HCT116 (cell line): ENCODE data around the gene STRAP. TPM values are rescaled to one million over a fixed set of nuclear protein-coding genes. Genes with fewer than 3 reads are reported as not detected.

Experiments
- ATAC-seq: fragments of 200-7000 bp; cut with Tn5 transposase; 2 replicates; pipeline ENCODE4 v1.9.1; 2020; ENCODE audit warnings: mild to moderate bottlenecking, moderate library complexity
- BruUV-seq: library from RNA; stranded (reverse); fragments of 400-500 nt; replicated peaks from 2 replicates; lab custom pipeline; 2021; lab: Mats Ljungman, UMichigan
- CTCF ChIA-PET: fragments of 300-600 bp; sonication (Branson Sonifier 250); formaldehyde crosslinking; loops from one replicate; lab custom pipeline; 2021; ENCODE audit warnings: antibody characterized with exemption; lab: Charles Lee
- POLR2A ChIA-PET: fragments of 300-600, 350-600 bp; sonication (Branson Sonifier 250); formaldehyde crosslinking; loops from one replicate; lab custom pipeline; 2021; ENCODE audit warnings: antibody characterized with exemption; lab: Charles Lee
- RAD21 ChIA-PET, 2 experiments: fragments of 300-600 bp; sonication (Branson Sonifier 250); formaldehyde crosslinking; loops; one replicate each; lab custom pipeline; 2023; ENCODE audit warnings: low total read pairs in 2 of 2; ENCODE audit not compliant: uncharacterized antibody in 2 of 2, unreplicated experiment in 2 of 2, low non-redundant PET in 1 of 2; lab: Charles Lee
- DNase-seq: peaks from one replicate; pipeline ENCODE4 v3.0.0-alpha.2; 2010; ENCODE audit warnings: low read depth, low spot score
- H2AFZ ChIP-seq: fragments of 200-600 bp; shearing (Covaris generic), sonication (generic); 2 replicates; pipeline ENCODE4 v1.6.1; 2017; ENCODE audit warnings: low read depth, mixed run types, mixed read lengths, antibody characterized with exemption, low read length; ENCODE audit not compliant: poor library complexity, severe bottlenecking
- H3K27ac ChIP-seq: 2 replicates; pipeline ENCODE4 v1.5.1; 2012; ENCODE audit warnings: low read depth, low read length
- H3K27me3 ChIP-seq: fragments of 200-600 bp; sonication (generic); 2 replicates; pipeline ENCODE4 v1.6.1; 2016; ENCODE audit warnings: mixed run types, low read length, mixed read lengths; ENCODE audit not compliant: insufficient read depth
- H3K36me3 ChIP-seq, 2 experiments: fragments of 200-500 bp in 1 of 2; fragments of 200-600 bp in 1 of 2; sonication (Bioruptor generic) in 1 of 2; sonication (generic) in 1 of 2; 2 replicates each; pipeline versions ENCODE4 v1.5.1 to v1.6.1; 2014 to 2016; ENCODE audit warnings: low read length in 2 of 2, inconsistent platforms in 1 of 2, mixed read lengths in 1 of 2, mixed run types in 1 of 2; ENCODE audit not compliant: insufficient read depth in 2 of 2, control insufficient read depth in 1 of 2
- H3K4me1 ChIP-seq, 2 experiments: fragments of 200-600 bp in 1 of 2; sonication (generic) in 1 of 2; 2 replicates each; pipeline versions ENCODE4 v1.5.1 to v1.6.1; 2012 to 2017; ENCODE audit warnings: low read length in 2 of 2, inconsistent platforms in 1 of 2, mild to moderate bottlenecking in 1 of 2, mixed read lengths in 1 of 2, mixed run types in 1 of 2, moderate library complexity in 1 of 2; ENCODE audit not compliant: insufficient read depth in 2 of 2, control insufficient read depth in 1 of 2
- H3K4me2 ChIP-seq: fragments of 200-600 bp; sonication (generic); 2 replicates; pipeline ENCODE4 v1.6.1; 2017; ENCODE audit warnings: mixed run types, low read length, mixed read lengths
- H3K4me3 ChIP-seq, 2 experiments: fragments of 200-600 bp in 1 of 2; sonication (generic) in 1 of 2; replicated peaks in 1 of 2; 2 replicates each; pipeline ENCODE4 v1.5.1; 2011 to 2016; ENCODE audit warnings: low read length in 2 of 2, control low read depth in 1 of 2, low read depth in 1 of 2, mild to moderate bottlenecking in 1 of 2, mixed read lengths in 1 of 2, mixed run types in 1 of 2
- H3K79me2 ChIP-seq: fragments of 200-600 bp; sonication (generic); 2 replicates; pipeline ENCODE4 v1.6.1; 2017; ENCODE audit warnings: mild to moderate bottlenecking, mixed run types, low read length, moderate library complexity, mixed read lengths; ENCODE audit not compliant: insufficient read depth
- H3K9ac ChIP-seq: fragments of 200-600 bp; sonication (generic); 2 replicates; pipeline ENCODE4 v1.6.1; 2016; ENCODE audit warnings: low read length, mixed read lengths
- H3K9me2 ChIP-seq: fragments of 200-600 bp; sonication (generic), shearing (Covaris generic); 2 replicates; pipeline ENCODE4 v1.6.1; 2017; ENCODE audit warnings: mixed run types, mild to moderate bottlenecking, moderate library complexity; ENCODE audit not compliant: insufficient read depth
- H3K9me3 ChIP-seq, 2 experiments: fragments of 200-500 bp in 1 of 2; fragments of 200-600 bp in 1 of 2; sonication (Bioruptor generic) in 1 of 2; sonication (generic) in 1 of 2; 2 replicates each; pipeline ENCODE4 v1.6.1; 2014 to 2017; ENCODE audit warnings: low read length in 2 of 2, mixed read lengths in 2 of 2, inconsistent platforms in 1 of 2, low read depth in 1 of 2, mild to moderate bottlenecking in 1 of 2, mixed run types in 1 of 2, moderate library complexity in 1 of 2; ENCODE audit not compliant: control insufficient read depth in 1 of 2, insufficient read depth in 1 of 2
- H4K20me1 ChIP-seq: fragments of 200-600 bp; sonication (generic), shearing (Covaris generic); 2 replicates; pipeline ENCODE4 v1.6.1; 2017; ENCODE audit warnings: mixed run types, mild to moderate bottlenecking, moderate library complexity; ENCODE audit not compliant: insufficient read depth
- ATF3 ChIP-seq: IDR thresholded peaks from 2 replicates; pipeline ENCODE4 v1.6.1; 2012
- CBX3 ChIP-seq: IDR thresholded peaks from 2 replicates; pipeline ENCODE4 v1.6.1; 2012; ENCODE audit warnings: low read depth
- EGR1 ChIP-seq: IDR thresholded peaks from 2 replicates; pipeline ENCODE4 v1.6.1; 2012; ENCODE audit warnings: low read depth
- ELF1 ChIP-seq: IDR thresholded peaks from 2 replicates; pipeline ENCODE4 v1.6.1; 2012; ENCODE audit warnings: low read depth, borderline replicate concordance
- EZH2 ChIP-seq: fragments of 200-600 bp; sonication (generic); IDR thresholded peaks from 2 replicates; pipeline ENCODE4 v1.6.1; 2017; ENCODE audit warnings: antibody characterized with exemption, mixed run types
- EZH2phosphoT487 ChIP-seq: fragments of 200-600 bp; IDR thresholded peaks from 2 replicates; pipeline ENCODE4 v1.6.1; 2018; ENCODE audit warnings: antibody characterized with exemption, borderline replicate concordance
- JUND ChIP-seq: IDR thresholded peaks from 2 replicates; pipeline ENCODE4 v1.6.1; 2012
- MAX ChIP-seq: IDR thresholded peaks from 2 replicates; pipeline ENCODE4 v1.6.1; 2012
- POLR2A ChIP-seq: IDR thresholded peaks from 2 replicates; pipeline ENCODE4 v1.7.0; 2011; ENCODE audit warnings: borderline replicate concordance; ENCODE audit not compliant: insufficient read depth, insufficient read length; ENCODE audit errors: extremely low read depth
- RAD21 ChIP-seq: IDR thresholded peaks from 2 replicates; pipeline ENCODE4 v1.6.1; 2012; ENCODE audit warnings: low read depth, mild to moderate bottlenecking
- REST ChIP-seq: IDR thresholded peaks from 2 replicates; pipeline ENCODE4 v1.6.1; 2012; ENCODE audit warnings: low read depth
- SIN3A ChIP-seq: IDR thresholded peaks from 2 replicates; pipeline ENCODE4 v1.6.1; 2012; ENCODE audit warnings: low read depth
- SP1 ChIP-seq: IDR thresholded peaks from 2 replicates; pipeline ENCODE4 v1.6.1; 2012; ENCODE audit warnings: low read depth
- SRF ChIP-seq: IDR thresholded peaks from 2 replicates; pipeline ENCODE4 v1.6.1; 2012; ENCODE audit warnings: low read depth
- ZFX ChIP-seq: fragments of 450-650 bp; IDR thresholded peaks from 2 replicates; pipeline ENCODE4 v1.6.1; 2017
- ZNF274 ChIP-seq: fragments of 200-500 bp; sonication (Bioruptor generic); IDR thresholded peaks from 2 replicates; pipeline ENCODE4 v1.6.1; 2014; ENCODE audit warnings: mild to moderate bottlenecking, low read depth, low read length, inconsistent platforms
- intact Hi-C: fragments of 100-400 bp; cut with micrococcal nuclease; formaldehyde crosslinking; loops from 2 replicates; pipeline ENCODE4 v1.10.0; 2022
- total RNA-seq: library from RNA; stranded (reverse); gene quantifications from one replicate; pipeline ENCODE4 v1.2.1, GENCODE V29; 2021; ENCODE audit not compliant: unreplicated experiment
- TF ChIP-seq, protein P1 (sequence below), 3 experiments: fragments of 200-600 bp in 1 of 3; sonication (generic) in 1 of 3; IDR thresholded peaks in 2 of 3; conservative IDR thresholded peaks in 1 of 3; 2 replicates each; pipeline ENCODE4 v1.5.1; 2012 to 2017; ENCODE audit warnings: low read depth in 2 of 3, low read length in 2 of 3, antibody characterized with exemption in 1 of 3, borderline replicate concordance in 1 of 3, control low read depth in 1 of 3, mild to moderate bottlenecking in 1 of 3, mixed read lengths in 1 of 3, mixed run types in 1 of 3, moderate library complexity in 1 of 3; ENCODE audit not compliant: insufficient read depth in 1 of 3

Gene STRAP
- total RNA-seq, 1 experiment from 2014 or later = 156 TPM

GRCh38 chr12:15859116-15859515, 23.1 kb upstream of the STRAP start:
- H3K79me2 ChIP-seq = no peaks in the 10 kb centered on the region
- H3K9ac ChIP-seq = no peak overlapping the region
- no peak overlapping the region for H2AFZ ChIP-seq
- intact Hi-C loops = no loop called here
- ATAC-seq (no peak), DNase-seq (no peak)
- no peaks in the 10 kb centered on the region for H4K20me1 ChIP-seq
- no peaks in the 10 kb centered on the region for H3K9me3 ChIP-seq
- no TSS peak for BruUV-seq
- H3K27ac ChIP-seq = no peak overlapping the region
- H3K4me3 ChIP-seq = no peak overlapping the region
- no peaks in the 10 kb centered on the region for H3K27me3 ChIP-seq
- TF ChIP-seq JUND (no peak), EZH2phosphoT487 (no peak), SP1 (no peak), SIN3A (no peak), CBX3 (no peak), ZFX (no peak), ELF1 (no peak)
- H3K9me2 ChIP-seq = no peaks in the 10 kb centered on the region
- H3K36me3 ChIP-seq = no peaks in the 10 kb centered on the region
- CTCF ChIA-PET = interaction anchor here (1.6 to 4.4 kb wide), 2 partner anchors 268 to 327 kb away, joined by 8 to 69 read pairs; no protein-coding TSS in a partner anchor
- H3K4me1 ChIP-seq = peaks cover 2 to 7% of the 10 kb centered on the region in 2 experiments; a peak in 3 of 4 replicates
- RAD21 ChIA-PET = no interaction called here
- no peak overlapping the region for H3K4me2 ChIP-seq
- POLR2A ChIA-PET = no interaction called here

GRCh38 chr12:15861404-15861803, 20.8 kb upstream of the STRAP start:
- Histone ChIP-seq H4K20me1 (no peaks in the 10 kb centered on the region), H3K4me3 (no peak overlapping the region), H3K9me2 (no peaks in the 10 kb centered on the region), H3K4me2 (no peak overlapping the region), H2AFZ (no peak overlapping the region), H3K27ac (no peak overlapping the region), H3K9me3 (no peaks in the 10 kb centered on the region), H3K79me2 (no peaks in the 10 kb centered on the region), H3K9ac (no peak overlapping the region), H3K4me1 (no peaks in the 10 kb centered on the region), H3K36me3 (no peaks in the 10 kb centered on the region), H3K27me3 (no peaks in the 10 kb centered on the region)
- RAD21 ChIA-PET = no interaction called here
- POLR2A ChIA-PET = no interaction called here
- no peak for ATAC-seq
- DNase-seq = no peak
- CTCF ChIA-PET = no interaction called here
- intact Hi-C loops = no loop called here
- BruUV-seq = no TSS peak
- TF ChIP-seq REST (no peak), EZH2 (no peak), ZNF274 (no peak), MAX (no peak), EGR1 (no peak), RAD21 (no peak), ELF1 (no peak), SRF (no peak), ATF3 (no peak), ZFX (no peak), JUND (no peak), POLR2A (no peak), CBX3 (no peak), SP1 (no peak)
- TF ChIP-seq, protein P1, sequence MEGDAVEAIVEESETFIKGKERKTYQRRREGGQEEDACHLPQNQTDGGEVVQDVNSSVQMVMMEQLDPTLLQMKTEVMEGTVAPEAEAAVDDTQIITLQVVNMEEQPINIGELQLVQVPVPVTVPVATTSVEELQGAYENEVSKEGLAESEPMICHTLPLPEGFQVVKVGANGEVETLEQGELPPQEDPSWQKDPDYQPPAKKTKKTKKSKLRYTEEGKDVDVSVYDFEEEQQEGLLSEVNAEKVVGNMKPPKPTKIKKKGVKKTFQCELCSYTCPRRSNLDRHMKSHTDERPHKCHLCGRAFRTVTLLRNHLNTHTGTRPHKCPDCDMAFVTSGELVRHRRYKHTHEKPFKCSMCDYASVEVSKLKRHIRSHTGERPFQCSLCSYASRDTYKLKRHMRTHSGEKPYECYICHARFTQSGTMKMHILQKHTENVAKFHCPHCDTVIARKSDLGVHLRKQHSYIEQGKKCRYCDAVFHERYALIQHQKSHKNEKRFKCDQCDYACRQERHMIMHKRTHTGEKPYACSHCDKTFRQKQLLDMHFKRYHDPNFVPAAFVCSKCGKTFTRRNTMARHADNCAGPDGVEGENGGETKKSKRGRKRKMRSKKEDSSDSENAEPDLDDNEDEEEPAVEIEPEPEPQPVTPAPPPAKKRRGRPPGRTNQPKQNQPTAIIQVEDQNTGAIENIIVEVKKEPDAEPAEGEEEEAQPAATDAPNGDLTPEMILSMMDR (IDR thresholded peaks at IDR 0.05 in 2 of 3, conservative IDR thresholded peaks at IDR 0.05 in 1 of 3; ENCODE audit: borderline replicate concordance in 1 of 3, insufficient read depth in 1 of 3, low read depth in 2 of 3, low read length in 2 of 3) = no peak
